Nephron (organoid): ENCODE data around the gene KCTD17.
A peak's percentile ranks its signal among the peaks of the same experiment; 100 is the strongest.

ENCODE experiments used
- H3K27ac Mint-ChIP-seq, 3 experiments: 2 replicates each; pipeline ENCODE4 v1.8.0; 2020; ENCODE audit warnings: mixed read lengths in 3 of 3, mild to moderate bottlenecking in 2 of 3, moderate library complexity in 1 of 3
- H3K27me3 Mint-ChIP-seq: 2 replicates; pipeline ENCODE4 v1.8.0; 2021; ENCODE audit warnings: low read depth, mild to moderate bottlenecking, moderate library complexity, mixed read lengths
- H3K36me3 Mint-ChIP-seq: 2 replicates; pipeline ENCODE4 v1.8.0; 2020; ENCODE audit warnings: low read depth, mixed read lengths
- H3K4me1 Mint-ChIP-seq: 2 replicates; pipeline ENCODE4 v1.8.0; 2020; ENCODE audit warnings: mixed read lengths
- H3K4me3 Mint-ChIP-seq, 3 experiments: 2 replicates each; pipeline ENCODE4 v1.8.0; 2020; ENCODE audit warnings: mild to moderate bottlenecking in 3 of 3, mixed read lengths in 3 of 3, moderate library complexity in 2 of 3
- H3K9me3 Mint-ChIP-seq: 2 replicates; pipeline ENCODE4 v1.8.0; 2020; ENCODE audit warnings: mixed read lengths
- CTCF ChIP-seq, 3 experiments: fragments of 200-600 bp; sonication (generic); IDR thresholded peaks; one replicate each; pipeline ENCODE4 v1.5.0; 2021; ENCODE audit warnings: antibody characterized with exemption in 3 of 3; ENCODE audit not compliant: unreplicated experiment in 3 of 3

Gene KCTD17

DNA sequence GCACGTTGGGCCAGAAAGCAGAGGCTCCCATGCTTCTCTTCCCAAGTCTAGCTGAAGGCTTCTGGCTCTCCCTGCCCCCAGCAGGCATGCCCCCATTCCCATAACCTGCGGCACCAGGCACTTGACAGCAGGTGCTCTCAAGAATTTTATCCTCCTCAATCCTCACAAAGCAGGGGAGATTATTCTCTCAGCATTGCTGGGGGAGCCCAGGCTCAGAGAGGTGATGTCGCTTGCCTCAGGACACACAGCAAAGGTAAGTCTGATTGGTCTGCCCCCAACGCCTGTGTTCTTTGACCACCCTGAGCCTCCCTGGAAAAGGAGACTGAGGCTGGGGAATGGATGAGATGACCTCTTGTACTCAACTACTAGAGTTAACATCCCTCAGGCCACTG is 37.1 kb upstream of the KCTD17 start:
- TF ChIP-seq CTCF (IDR thresholded peaks at IDR 0.05; ENCODE audit: unreplicated experiment in 3 of 3): no peak
- no peaks in the 10 kb centered on the region for H3K9me3 Mint-ChIP-seq
- no peaks in the 10 kb centered on the region for H3K27me3 Mint-ChIP-seq
- H3K36me3 Mint-ChIP-seq: no peaks in the 10 kb centered on the region
- H3K4me3 Mint-ChIP-seq: no peak overlapping the region
- no peak overlapping the region for H3K27ac Mint-ChIP-seq
- H3K4me1 Mint-ChIP-seq: peaks cover 16% of the 10 kb centered on the region

GRCh38 chr22:37014835-37015586 is 36.5 kb upstream of the KCTD17 start:
- Mint-ChIP-seq H3K27me3 (no peaks in the 10 kb centered on the region), H3K4me3 (peak overlapping the region in 1 of 3 experiments; percentile 7), H3K4me1 (peaks cover 16% of the 10 kb centered on the region)

DNA sequence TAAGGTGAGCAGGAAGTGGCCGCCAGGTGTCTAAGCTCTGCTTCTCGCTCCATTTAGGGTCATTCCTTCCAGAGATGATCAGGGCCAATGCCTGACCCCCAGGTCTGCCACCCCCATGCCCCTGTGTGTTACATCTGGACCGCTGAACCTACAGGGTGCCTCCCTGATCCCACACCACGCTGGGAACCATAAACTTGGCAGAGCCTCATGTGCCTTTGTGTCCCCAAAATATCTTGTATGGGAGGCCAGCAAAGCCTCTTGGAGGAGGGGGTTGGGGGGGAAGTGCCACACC is 36.0 kb upstream of the KCTD17 start:
- TF ChIP-seq CTCF (IDR thresholded peaks at IDR 0.05; ENCODE audit: unreplicated experiment in 3 of 3): no peak

More at GRCh38 chr22:37014835-37015586, 36.5 kb upstream of the KCTD17 start:
- H3K9me3 Mint-ChIP-seq: no peaks in the 10 kb centered on the region
- TF ChIP-seq CTCF (IDR thresholded peaks at IDR 0.05; ENCODE audit: unreplicated experiment in 3 of 3): no peak
- H3K36me3 Mint-ChIP-seq: no peaks in the 10 kb centered on the region
- H3K27ac Mint-ChIP-seq: peak overlapping the region in 2 of 3 experiments; percentile 11 to 23

DNA sequence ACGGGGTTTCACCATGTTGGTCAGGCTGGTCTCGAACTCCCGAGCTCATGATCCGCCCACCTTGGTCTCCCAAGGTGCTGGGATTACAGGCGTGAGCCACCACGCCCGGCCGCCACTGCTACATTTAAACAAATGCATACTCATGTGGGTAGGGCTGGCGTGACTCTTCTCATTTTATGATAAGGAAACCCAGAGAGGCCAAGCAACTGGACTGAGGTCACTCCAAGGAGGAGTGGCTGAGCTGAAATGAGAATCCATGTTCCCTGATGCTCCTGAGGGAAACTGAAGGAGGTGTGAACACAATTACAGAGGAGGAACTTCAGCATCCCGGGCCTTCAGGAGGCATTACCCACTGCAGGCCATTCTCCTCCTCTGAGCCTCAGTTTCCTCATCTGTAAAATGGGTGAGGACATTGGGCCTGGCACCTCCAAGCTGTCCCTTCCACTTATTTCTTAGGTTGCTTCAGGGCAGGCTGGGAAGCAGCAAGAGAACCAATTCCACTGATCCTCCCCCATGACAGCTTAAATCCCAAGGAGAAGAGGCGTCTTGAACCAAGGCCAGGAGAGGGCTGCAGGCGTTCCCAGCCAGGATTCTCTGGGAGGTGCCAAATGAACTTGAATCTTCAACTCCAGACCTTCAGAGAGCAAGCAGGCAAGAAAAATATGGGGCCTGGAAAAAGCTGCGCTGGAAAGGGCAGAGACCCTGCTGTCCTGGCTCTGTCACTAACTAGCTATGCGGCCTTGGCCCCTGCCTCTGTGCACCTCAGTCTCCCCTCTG is 35.2 kb upstream of the KCTD17 start:
- H3K36me3 Mint-ChIP-seq: no peaks in the 10 kb centered on the region
- no peaks in the 10 kb centered on the region for H3K9me3 Mint-ChIP-seq
- no peaks in the 10 kb centered on the region for H3K27me3 Mint-ChIP-seq
- no peak for TF ChIP-seq CTCF (IDR thresholded peaks at IDR 0.05; ENCODE audit: unreplicated experiment in 3 of 3)
- H3K27ac Mint-ChIP-seq: peak overlapping the region; percentile 64 to 89 (median 87)
- peaks cover 16% of the 10 kb centered on the region for H3K4me1 Mint-ChIP-seq
- peak overlapping the region; percentile 72 to 85 (median 82) for H3K4me3 Mint-ChIP-seq

More for the DNA sequence above, 36.0 kb upstream of the KCTD17 start:
- H3K27me3 Mint-ChIP-seq: no peaks in the 10 kb centered on the region
- no peaks in the 10 kb centered on the region for H3K9me3 Mint-ChIP-seq
- H3K4me1 Mint-ChIP-seq: peaks cover 16% of the 10 kb centered on the region
- no peaks in the 10 kb centered on the region for H3K36me3 Mint-ChIP-seq
- peak overlapping the region in 2 of 3 experiments; percentile 11 to 23 for H3K27ac Mint-ChIP-seq
- no peak overlapping the region for H3K4me3 Mint-ChIP-seq

DNA sequence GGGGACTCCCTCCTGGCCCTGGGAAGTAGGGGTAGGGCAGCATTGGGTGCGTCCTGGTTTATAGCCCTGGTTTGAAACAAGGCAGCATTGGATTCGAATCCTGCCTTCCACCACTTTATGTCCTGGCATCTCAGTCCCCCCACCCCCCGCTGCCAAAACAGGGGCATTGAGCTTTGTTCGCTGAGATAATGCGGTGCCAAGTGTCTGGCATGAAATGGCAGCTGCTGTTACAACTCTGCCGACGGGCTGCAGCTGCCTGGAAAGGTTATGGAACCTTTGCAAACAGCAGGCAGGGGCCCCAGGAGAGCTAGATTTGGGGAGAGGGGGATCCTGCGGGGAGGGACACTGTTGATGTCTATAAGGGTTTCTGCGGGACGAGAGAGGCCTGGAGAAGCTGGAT is 34.2 kb upstream of the KCTD17 start:
- Mint-ChIP-seq H3K27me3 (no peaks in the 10 kb centered on the region), H3K4me3 (peak overlapping the region; percentile 94), H3K9me3 (no peaks in the 10 kb centered on the region), H3K4me1 (peaks cover 20% of the 10 kb centered on the region), H3K36me3 (no peaks in the 10 kb centered on the region), H3K27ac (peak overlapping the region in 2 of 3 experiments; percentile 68 to 89)
- TF ChIP-seq CTCF (IDR thresholded peaks at IDR 0.05; ENCODE audit: unreplicated experiment in 3 of 3): no peak
